Fibroblast of skin of right quadriceps (primary cell): Measurements from ENCODE around the gene GABRG3.

ENCODE experiments used
- DNase-seq: peaks from one replicate; pipeline ENCODE4 v3.0.0-alpha.2; 2013

GABRG3 gene

DNA sequence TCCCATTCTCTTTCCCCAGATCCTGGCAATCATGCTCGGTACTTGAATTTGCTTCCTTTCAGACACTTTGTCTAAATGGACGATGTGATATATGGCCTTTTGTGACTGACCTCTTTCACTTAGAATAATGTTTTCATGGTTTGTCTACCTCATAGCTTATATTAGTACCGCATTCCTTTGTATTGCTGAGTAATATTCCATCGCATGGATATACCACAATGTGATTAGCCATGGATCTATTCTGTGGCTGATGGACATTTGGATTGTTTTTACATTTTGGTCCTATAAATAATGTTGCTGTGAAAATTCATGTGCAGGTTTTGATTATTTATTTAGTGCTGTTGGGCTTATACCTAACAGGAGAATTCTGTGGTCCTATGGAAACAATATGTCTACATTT is 458.6 kb downstream of the GABRG3 start:
- no peak for DNase-seq

DNA sequence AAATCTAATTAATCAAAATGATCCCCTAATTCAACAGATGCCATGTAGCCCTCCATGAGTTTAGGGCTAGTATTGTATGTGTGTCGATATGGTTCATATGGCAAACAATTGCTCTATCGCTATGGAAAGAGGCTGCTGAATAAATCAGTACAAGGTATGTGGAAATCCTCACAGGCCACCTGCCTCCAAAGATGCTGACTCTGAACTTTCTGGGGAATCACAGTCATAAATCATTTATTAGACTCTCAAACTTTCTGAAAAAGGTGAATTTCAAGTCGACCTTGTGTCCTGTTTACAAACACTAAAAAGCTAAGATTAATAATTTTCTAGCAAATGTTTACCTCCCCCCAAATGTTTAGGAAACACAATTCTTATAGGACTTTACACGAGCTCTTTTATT is 462.6 kb downstream of the GABRG3 start:
- DNase-seq = no peak

- DNase-seq = peak; percentile 48
These were observed 467.7 kb downstream of the GABRG3 start for GRCh38 chr15:27438403-27439375.

- no peak for DNase-seq
These were observed 470.1 kb downstream of the GABRG3 start for GRCh38 chr15:27441120-27441519.

DNA sequence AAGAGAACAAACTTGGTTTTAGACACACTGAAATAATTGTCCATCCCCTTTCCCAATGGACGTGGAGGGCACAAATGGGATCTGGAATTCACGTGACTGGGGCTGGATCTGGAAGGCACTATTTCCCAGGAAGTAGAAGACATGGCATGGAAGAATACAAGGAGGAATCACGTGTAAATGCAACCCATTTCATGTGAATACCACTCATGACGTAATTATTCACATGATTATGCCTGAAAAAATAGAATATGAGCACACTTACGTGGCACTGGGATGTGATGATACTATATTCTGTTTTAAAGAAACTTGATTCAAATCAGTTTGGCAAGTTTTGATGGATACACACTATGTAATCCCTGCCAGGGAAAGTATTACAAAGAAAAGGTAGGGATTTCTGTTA is 477.3 kb downstream of the GABRG3 start:
- no peak for DNase-seq

- DNase-seq = peak; percentile 25
These were observed 478.0 kb downstream of the GABRG3 start for GRCh38 chr15:27448986-27449385.

DNA sequence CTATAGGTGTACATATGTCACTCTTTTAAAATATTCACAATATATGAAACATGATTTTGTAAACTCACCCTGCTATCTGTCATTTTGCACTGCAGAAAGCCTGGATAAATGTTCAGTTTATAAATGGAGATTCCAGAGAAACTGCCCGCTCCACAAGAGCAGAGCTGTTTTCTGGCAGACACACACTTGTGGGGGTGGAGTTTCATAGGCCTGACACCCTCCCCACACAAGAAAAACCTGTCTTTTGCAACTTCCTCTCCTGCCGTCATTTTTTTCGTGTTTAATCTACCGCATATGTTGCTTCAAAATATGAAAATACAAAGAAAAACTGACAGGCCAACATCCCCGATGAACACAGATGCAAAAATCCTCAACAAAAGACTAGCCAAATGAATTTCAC is 479.0 kb downstream of the GABRG3 start:
- DNase-seq = no peak

DNA sequence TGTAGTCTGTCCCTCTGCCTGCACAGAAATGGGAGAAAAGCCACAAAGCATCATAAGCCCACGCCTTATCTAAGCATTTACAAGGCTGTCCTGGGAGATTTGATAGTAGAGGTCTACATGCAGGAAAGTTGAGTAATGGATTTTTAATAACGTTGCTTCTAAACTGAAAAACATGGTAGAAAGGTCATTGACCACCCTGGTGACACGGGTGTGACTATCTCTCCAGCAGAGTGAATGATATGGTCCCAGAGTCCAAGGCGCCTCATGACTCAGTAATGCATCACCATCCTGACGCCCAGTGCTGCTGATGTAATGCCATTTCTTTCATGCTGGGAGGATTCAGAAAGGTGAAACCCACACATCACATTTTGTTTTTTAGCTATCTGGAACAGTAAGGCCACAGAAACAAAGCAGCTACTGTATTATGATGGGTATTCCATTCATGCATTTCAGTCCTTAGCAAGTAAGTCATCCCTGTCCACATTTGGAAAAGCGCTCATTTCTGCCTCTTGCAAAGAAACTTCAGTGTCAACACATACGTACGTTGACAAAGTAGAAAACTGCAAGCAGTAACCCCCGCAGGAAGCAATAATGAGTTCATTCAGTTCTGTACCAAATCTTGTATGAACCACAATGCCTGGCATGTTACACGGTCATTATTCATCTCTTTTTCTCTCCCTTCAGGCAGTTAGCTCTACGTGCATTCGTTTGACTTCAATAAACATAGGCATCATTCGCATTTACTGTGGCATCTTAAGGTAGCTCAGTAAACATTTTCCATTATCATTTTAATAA is 483.5 kb downstream of the GABRG3 start:
- peak; percentile 79 for DNase-seq

- DNase-seq = no peak
These were observed 485.8 kb downstream of the GABRG3 start for GRCh38 chr15:27456807-27457206.

DNA sequence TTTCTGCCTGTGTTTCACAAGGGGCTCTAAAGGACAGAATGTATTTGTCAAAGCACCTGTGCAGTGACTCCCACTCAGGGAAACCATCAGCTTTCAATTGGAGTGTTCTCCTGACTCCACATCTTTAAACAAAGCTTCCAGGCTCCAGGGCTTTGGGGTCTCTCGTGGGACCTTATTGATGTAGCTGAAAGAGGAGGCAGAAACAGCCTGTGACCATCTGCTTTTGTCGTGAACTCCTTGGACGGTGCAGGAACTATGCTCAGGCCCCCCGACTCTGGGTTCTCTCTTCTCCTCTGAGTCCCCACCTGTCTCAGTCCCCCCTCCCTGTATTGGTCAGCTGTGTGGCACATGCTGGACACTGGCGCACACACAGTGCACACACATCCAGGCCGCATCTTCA is 486.8 kb downstream of the GABRG3 start:
- DNase-seq = no peak

- DNase-seq = no peak
These were observed 487.5 kb downstream of the GABRG3 start for GRCh38 chr15:27458345-27459084.

- peak; percentile 14 for DNase-seq
These were observed 488.9 kb downstream of the GABRG3 start for GRCh38 chr15:27459836-27460235.

- no peak for DNase-seq
These were observed 490.2 kb downstream of the GABRG3 start for GRCh38 chr15:27461181-27461580.

GRCh38 chr15:27463525-27464088 is 492.6 kb downstream of the GABRG3 start:
- DNase-seq = no peak

DNA sequence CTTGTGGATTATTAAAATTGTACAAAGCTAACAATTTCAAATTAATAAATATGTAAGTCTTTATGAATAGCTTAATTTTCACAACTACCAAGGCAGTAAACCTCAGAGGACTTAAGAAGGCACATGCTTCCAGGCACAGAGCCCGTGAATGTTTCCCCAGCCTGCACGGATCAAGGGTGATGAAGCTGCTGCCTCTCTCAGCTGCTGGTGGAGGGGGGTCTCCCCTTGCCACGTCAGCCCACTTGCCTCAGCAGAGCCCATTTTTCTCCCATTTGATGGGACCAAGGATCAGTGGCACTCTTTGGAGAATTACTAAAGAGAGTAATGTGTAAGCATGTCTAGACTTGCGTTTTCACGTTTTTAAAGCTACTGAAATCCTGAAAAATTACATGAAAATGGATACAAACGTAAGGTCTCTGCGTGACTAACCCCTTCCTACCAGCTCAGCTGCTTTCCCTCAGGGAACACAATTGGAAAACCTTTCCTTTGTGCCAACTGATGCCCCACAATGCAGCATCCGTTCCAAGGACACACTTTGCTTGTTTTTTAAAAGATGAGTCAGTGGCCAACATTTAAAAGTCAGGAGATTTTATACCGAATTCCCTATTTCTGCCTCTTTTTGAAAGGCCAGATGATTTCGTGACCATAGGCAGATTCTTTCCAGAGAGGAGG is 494.1 kb downstream of the GABRG3 start:
- no peak for DNase-seq

- DNase-seq = no peak
These were observed 495.8 kb downstream of the GABRG3 start for GRCh38 chr15:27466758-27467157.

- DNase-seq = no peak
These were observed 497.2 kb downstream of the GABRG3 start for GRCh38 chr15:27468151-27468591.

- no peak for DNase-seq
These were observed 502.9 kb downstream of the GABRG3 start for GRCh38 chr15:27473845-27474244.

DNA sequence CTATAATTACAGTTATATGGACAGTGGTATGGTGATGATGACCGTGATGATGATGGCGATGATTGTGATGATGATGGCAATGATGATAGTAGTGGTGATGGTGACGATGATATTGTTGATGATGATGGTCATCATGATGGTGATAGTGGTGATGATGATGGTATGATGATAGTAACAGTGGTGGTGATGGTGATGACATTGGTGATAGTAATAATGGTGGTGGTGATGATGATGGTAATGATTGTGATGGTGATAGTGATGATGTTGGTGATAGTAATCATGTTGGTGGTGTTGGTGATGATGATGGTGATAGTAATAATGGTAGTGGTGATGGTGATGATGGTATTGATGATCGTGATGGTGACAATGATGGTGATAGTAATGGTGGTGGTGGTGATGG is 504.4 kb downstream of the GABRG3 start:
- no peak for DNase-seq

DNA sequence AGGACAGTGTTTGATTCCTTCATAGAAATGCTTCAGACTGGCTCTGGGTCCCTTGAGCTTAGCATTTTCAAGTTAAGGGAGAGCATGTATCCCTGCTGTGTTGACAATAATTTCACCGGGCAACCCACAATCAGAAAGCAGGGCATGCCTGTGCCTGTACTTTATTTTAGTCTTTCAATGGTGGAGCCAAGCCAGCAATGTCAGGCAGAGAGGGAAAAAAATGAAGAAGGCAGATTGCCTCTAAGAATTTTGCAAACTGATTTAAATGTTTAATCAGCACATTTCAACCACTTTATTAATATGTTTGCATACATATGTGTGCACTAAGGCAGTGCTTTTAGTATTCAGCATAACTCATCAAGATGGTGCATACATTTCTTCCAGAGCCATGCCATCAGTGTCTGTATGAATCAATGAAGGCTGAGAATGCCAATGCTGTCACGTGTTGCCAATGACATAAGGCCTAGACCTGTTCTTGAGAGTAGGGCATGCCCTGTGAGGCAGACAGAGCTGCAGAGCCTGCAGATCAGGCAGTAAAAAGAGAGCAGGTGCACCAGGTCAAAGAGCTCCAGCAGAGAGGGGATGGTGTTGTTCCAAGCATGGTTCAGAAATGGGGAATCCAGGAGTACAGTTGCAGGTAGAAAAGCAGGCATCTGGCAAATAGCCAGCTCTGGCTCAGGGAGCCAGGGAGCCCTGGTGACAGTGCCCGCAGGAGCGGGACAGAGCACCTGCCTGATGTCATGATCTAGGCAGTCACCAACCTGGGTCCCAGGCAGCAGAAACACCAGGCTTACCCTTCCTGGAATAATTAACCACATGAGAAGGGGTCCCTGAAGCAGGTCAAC is 508.5 kb downstream of the GABRG3 start:
- no peak for DNase-seq

- no peak for DNase-seq
These were observed 509.2 kb downstream of the GABRG3 start for GRCh38 chr15:27480141-27480530.
